Brain microvascular endothelial cell (primary cell): ENCODE data around the gene FAM234B.

Source experiments
- DNase-seq: peaks from one replicate; pipeline ENCODE4 v3.0.0-alpha.2; 2020
- H3K27ac ChIP-seq: fragments of 250-450 bp; sonication (Bioruptor Pico); 2 replicates; pipeline ENCODE4 v1.5.1; 2020; ENCODE audit warnings: mild to moderate bottlenecking, moderate library complexity
- H3K27me3 ChIP-seq: fragments of 250-450 bp; sonication (Bioruptor Pico); replicated peaks from 2 replicates; pipeline ENCODE4 v1.5.1; 2020; ENCODE audit warnings: mild to moderate bottlenecking
- H3K36me3 ChIP-seq: fragments of 250-450 bp; sonication (Bioruptor Pico); replicated peaks from 2 replicates; pipeline ENCODE4 v1.5.1; 2020; ENCODE audit warnings: mild to moderate bottlenecking
- H3K4me3 ChIP-seq: 2 replicates; pipeline ENCODE4 v1.5.1; 2011; ENCODE audit warnings: low read depth, mild to moderate bottlenecking, control low read depth, low read length, moderate library complexity
- CTCF ChIP-seq: IDR thresholded peaks from 2 replicates; pipeline ENCODE4 v1.5.1; 2011; ENCODE audit warnings: low read depth, mild to moderate bottlenecking, moderate library complexity, low read length, control low read depth, inconsistent platforms; ENCODE audit errors: missing control alignments
- in situ Hi-C: cut with HindIII; loops from 2 replicates; pipeline ENCODE4 v1.10.0; 2017; ENCODE audit warnings: low sequenced_read_pairs, low pct_ligation_motif_present

FAM234B gene

GRCh38 chr12:13008741-13009380, 35.3 kb upstream of the FAM234B start:
- no peak for DNase-seq
- H3K27ac ChIP-seq, result no peak overlapping the region
- no peak overlapping the region for H3K4me3 ChIP-seq
- H3K36me3 ChIP-seq, result no peaks in the 10 kb centered on the region
- no peaks in the 10 kb centered on the region for H3K27me3 ChIP-seq
- in situ Hi-C loops, result no loop called here
- TF ChIP-seq CTCF, result no peak

DNA sequence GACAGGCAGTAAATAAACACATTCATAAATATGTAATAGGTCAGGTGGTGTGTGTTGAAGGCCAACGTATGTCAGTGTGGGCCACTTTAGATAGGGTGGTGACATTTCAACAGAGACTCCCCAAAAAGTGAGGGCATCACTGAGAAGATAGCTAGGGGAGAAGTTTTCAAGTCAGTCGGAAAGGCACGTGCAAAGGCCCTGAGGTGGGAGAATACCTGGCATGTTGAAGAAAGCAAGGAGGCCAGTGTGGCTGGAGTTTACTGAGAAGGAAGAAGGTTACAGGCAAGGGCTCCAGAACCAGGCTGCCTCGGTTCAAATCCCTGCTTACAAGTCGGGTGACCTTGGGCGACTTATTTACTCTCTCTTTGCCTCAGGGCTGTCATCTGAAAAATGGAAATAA, 33.1 kb upstream of the FAM234B start:
- no peak overlapping the region for H3K27ac ChIP-seq
- no peaks in the 10 kb centered on the region for H3K27me3 ChIP-seq
- no peak overlapping the region for H3K4me3 ChIP-seq
- H3K36me3 ChIP-seq, result no peaks in the 10 kb centered on the region
- no peak for DNase-seq
- TF ChIP-seq CTCF, result no peak
- in situ Hi-C loops, result no loop called here

DNA sequence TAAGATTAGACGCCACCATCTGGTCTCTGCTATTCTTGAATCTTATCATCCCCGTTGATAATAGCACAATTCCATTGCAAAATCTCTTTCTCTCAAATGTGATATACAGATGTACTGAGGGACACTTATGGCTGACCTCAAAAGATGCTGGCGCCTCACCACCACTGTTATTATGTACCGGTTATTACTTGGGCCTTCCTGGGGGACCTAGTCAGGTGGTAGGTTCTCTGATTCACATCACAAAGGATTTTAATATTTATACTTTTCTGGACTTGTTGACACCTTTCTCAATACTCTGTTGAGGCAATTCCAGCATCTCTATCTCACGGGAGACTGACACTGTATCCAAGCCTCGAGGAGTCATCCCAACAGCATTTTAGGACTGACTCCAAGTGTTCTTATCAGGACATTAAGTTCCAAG, 21.3 kb upstream of the FAM234B start:
- H3K36me3 ChIP-seq, result no peaks in the 10 kb centered on the region
- in situ Hi-C loops, result no loop called here
- TF ChIP-seq CTCF, result no peak

GRCh38 chr12:13023811-13024530, 20.2 kb upstream of the FAM234B start:
- Histone ChIP-seq H3K36me3 (no peaks in the 10 kb centered on the region), H3K27ac (no peak overlapping the region), H3K4me3 (no peak overlapping the region), H3K27me3 (no peaks in the 10 kb centered on the region)
- peak; percentile 71 for DNase-seq
- peak; percentile 69 for TF ChIP-seq CTCF
- in situ Hi-C loops, result no loop called here

More for the DNA sequence above, 21.3 kb upstream of the FAM234B start:
- no peak for DNase-seq
- Histone ChIP-seq H3K4me3 (no peak overlapping the region), H3K27ac (no peak overlapping the region), H3K27me3 (no peaks in the 10 kb centered on the region)

GRCh38 chr12:13024531-13024916, 19.7 kb upstream of the FAM234B start:
- Histone ChIP-seq H3K27ac (no peak overlapping the region), H3K4me3 (no peak overlapping the region), H3K27me3 (no peaks in the 10 kb centered on the region), H3K36me3 (no peaks in the 10 kb centered on the region)
- TF ChIP-seq CTCF, result no peak
- in situ Hi-C loops, result no loop called here
- no peak for DNase-seq

DNA sequence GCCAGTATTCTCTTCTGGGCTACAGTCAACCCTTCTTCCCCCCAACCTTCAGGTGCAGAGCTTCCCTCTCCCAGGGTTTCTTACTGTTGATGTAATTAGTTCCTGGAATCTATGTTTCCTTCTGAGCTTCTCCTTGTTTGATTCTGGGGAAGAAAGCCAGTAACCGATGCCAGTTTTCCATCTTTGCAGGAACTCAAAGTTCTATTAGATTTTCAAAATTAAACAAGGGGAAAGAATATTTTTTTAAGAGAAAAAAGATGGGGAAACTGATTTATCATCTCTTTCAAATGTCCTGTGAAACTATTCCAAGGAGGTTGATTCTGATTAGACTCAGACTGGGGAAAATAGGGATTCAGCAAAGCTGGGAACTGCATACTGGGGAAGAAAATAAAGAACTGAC, 17.9 kb upstream of the FAM234B start:
- no peak overlapping the region for H3K4me3 ChIP-seq
- no peak overlapping the region for H3K27ac ChIP-seq
- TF ChIP-seq CTCF, result no peak
- no peaks in the 10 kb centered on the region for H3K36me3 ChIP-seq
- in situ Hi-C loops, result no loop called here
- no peak for DNase-seq
- no peaks in the 10 kb centered on the region for H3K27me3 ChIP-seq
